SHP77 treated with DMSO at 0.1 percent for 48 hours (cell line): ENCODE measurements around the gene NDOR1.

Experiments used
- DNase-seq: peaks from one replicate; lab custom pipeline; 2025; lab: John Stamatoyannopoulos, UW

The NDOR1 gene

DNA sequence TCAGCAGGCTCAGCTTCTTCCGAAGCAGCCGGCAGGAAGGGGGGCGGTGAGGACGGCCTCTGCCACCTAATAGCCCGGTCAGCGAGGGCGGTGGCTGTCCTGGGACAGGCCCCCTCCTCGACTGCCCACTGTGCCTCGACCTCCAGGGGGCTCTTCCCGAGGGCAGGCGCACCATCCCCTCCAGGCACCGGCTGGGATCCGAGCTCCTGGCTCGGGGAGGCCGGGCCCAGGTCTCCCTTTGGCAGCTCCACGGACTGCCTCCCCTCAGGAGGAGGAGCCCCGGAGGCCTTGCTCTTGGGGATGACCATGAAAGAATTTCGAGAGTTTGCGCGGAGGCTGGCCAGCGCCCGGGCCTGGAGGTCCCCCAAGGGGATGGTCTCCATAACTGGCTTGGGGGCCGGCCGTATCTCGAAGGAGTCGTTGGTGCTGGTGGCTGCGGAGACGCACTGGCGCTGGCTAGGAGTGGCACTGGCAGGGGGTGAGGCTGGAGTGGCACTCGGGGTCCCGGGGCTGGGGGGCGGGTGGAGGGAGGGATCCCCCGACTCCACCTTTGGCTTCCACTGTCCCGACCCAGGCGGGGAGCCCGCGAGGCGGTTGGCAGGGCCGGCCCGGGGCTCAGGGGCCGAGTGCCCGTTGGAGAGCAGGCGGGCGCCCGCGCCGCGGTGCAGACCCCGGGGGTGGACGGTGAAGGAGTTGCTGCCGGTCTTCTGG lies 5.9 kb upstream of the NDOR1 start:
- DNase-seq, result no peak

DNA sequence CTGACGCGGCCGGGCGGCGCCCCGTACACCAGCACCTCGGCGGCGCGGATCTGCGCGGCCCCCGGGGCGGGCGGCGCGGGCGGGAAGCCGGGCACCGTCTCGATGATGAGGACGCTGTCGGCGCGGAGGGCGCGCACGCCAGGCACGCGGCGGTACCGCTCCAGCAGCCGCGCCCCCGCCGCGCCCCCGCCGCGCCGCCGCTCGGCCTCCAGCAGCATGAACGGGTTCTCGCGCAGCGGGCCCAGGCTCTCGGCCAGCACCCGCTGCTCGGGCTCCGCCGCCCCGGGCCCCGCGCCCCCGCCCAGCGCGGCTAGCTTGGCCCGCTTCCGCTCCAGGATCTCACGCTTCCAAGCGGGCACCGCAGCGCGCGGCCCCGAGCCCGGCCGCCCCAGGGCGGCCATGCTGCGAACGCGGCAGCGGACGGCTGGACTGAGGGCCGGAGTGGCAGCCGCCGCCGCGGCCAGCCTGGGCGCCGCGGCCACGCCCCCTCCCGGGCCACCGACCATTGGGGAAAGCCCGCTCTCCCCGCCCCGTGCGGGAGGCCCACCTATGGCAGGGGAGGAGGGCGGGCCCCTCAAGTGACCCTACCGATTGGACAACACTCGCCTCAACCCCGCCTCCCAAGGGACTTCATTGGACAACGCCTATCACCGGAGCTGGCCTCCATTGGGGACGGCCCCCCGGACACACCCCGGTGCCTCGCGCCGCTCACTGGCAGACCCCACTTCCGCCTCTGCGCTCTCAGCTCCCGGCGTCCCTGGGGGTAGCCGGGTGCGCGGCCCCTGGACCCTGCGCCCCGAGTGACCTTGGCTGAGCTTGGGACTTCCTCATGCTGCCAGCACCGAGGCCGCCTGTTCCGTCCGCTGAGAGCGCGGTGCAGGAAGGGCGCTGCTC lies 4.9 kb upstream of the NDOR1 start, which contains the start of gene TPRN:
Gene TPRN (minus strand): TSS at position 431 of the 894 bp plus-strand sequence. CDS start 30 bp downstream, at position 401.
- peak; percentile 95 for DNase-seq

DNA sequence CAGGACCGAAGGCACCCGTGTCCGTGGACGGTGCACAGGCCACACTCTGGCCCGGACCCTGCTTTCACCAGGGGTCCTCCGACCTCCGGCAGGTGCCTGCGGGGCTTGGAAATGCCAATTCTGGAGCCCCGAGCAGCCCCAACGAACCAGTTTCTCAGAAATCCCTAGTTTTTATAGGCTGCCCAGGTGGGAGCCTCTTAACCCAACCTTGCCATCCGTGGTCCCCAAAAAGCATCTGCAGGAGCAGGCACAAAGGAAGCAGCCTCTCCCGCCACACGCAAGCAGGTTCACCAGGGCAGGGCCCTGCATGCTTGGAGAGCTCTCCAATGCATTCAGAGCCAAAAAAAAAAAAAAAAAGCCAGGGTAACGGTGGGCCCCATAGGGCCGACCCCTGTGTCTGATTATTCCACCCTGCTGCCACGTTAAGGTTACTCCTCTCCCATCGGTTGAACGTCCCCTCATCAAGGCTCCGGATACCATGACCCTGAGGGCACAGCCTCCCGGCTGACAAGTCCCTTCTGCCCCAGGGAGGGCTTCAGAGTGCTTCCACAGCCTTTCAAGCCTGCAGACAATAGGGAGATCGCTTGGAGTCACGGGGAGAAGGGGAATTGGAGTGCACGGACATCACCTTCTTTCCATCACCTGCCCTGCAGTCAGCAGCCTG lies 4.2 kb upstream of the NDOR1 start:
- DNase-seq, result no peak

DNA sequence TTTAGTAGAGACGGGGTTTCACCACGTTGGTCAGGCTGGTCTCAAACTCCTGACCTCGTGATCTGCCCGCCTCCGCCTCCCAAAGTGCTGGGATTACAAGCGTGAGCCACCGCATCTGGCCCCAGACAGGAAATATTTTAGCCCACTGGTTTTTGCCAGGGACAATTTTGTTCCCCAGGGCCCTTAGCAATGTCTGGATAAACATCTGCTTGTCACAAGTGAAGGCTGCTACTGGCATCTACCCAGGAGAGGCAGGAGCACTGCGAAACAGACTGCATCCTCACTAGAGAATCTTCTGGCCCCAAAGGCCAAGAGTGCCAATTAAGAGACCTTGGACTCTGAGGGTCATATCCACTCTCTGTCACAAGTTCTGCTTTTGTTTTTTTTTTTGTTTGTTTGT lies 2.5 kb upstream of the NDOR1 start:
- no peak for DNase-seq

DNA sequence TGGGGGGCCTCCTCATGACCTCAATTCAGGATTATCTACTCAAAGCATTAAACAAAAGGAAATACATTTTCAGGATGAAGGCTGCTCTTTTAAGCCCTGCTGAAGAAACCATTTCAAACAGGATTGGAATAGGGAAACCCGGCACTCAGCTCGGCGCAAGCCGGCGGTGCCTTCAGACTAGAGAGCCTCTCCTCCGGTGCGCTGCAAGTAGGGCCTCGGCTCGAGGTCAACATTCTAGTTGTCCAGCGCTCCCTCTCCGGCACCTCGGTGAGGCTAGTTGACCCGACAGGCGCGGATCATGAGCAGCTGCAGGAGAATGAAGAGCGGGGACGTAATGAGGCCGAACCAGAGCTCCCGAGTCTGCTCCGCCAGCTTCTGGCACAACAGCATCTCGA lies 772 bp upstream of the NDOR1 start:
- no peak for DNase-seq

DNA sequence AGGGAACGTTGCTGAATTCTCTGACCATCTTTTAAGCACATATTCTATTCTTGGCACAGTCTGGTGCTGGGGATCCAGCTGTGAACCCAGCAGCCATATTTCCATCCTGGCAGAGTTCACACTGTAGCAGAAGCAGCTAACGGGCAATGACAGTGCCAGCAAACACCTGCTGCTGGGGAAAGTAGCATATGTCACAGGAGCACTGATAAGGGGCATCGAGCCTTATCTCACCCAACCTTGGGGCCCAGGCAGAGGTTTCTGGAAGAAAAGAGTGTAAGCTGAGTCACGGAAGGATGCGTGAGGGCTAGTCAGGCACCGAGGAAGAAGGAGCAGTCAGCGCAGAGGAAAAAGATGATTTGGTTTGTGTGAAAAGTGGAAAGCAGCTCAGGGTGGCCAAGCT lies 1.1 kb downstream of the NDOR1 start:
- no peak for DNase-seq

DNA sequence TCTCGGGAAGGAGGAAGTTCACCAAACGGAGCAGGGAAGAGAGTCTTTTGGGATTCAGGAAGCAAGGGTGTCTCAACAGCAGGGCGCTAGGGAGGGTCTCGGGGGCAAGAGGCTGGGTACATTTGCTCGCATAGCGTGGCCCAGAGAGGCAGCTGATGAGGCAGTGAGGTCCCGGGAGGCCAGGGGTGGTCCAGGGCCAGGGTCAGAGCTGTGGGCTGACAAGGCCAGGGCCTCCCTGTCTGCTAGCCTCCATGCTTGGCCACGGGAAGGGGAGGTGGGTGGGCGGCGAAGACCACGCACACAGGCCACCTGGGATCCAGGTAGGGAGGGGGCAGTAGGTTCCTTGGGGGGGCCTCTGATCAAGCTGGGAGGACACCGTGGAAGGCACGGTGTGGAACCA lies 6.0 kb downstream of the NDOR1 start:
- no peak for DNase-seq

DNA sequence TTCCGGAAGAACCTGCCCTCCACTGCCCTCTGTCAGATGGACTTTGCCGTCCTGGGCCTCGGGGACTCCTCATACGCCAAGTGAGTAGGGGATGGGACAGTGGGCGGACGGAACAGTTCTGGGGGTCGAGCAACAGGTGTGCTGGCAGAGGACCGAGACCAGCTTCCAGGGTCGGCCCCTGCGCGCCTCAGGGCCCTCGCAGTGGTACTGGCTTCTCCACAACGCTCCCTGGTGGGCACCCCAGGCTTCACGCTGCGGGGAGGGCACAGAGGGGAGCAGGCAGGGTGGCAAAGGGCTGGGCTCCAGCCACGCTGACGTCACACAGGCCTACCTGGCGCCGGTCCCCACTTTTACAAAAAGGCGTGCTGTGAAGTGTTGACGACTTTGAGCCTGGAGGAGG lies 7.0 kb downstream of the NDOR1 start:
- no peak for DNase-seq

DNA sequence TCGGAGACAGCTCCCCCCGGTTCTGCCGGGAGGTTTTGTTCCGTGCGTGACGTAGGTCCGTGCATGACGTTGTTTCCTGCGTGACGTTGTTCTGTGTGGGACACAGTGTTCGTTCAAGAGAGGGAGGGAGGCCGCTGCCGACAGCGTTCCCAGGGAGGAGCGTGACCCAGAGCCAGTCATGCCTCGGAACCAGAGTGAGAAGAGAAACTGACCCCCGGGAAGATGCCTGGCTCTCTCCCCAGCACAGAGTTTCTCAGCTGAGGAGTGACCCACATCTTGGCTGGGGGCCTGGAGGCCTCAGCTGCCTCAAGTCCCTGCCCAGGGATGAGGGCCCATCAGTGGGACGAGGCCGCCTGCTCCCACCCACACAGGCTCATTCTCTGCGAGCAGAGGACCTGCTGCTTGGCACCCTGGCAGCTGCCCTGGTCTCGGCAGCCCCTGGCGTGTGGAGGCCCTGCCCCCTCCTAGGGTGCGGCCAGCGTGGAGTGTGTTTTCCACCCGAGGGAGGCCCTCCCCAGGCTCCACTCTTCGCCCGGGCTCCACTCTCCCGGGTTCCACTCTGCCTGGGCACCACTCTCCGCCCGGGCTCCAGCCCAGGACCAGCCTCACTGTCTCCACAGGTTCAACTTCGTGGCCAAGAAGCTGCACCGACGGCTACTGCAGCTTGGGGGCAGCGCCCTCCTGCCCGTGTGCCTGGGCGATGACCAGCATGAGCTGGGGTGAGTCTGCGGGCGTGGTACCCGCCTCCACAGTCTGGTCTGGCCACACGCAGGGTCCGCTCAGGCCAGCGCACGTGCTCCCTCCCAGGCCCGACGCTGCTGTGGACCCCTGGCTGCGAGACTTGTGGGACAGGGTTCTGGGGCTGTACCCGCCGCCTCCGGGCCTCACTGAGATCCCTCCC lies 7.9 kb downstream of the NDOR1 start:
- no peak for DNase-seq

DNA sequence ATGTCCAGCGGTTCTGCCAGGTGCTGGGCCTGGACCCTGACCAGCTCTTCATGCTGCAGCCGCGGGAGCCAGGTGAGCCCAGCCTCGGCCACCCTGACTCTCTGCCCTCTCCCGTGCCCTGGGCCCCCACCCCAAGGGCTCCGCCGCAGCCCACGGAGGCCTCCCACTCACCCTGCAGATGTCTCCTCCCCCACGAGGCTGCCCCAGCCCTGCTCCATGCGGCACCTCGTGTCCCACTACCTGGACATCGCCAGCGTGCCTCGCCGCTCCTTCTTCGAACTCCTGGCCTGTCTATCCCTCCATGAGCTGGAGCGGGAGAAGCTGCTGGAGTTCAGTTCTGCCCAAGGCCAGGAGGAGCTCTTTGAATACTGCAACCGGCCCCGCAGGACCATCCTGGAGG lies 9.1 kb downstream of the NDOR1 start:
- DNase-seq, result no peak

DNA sequence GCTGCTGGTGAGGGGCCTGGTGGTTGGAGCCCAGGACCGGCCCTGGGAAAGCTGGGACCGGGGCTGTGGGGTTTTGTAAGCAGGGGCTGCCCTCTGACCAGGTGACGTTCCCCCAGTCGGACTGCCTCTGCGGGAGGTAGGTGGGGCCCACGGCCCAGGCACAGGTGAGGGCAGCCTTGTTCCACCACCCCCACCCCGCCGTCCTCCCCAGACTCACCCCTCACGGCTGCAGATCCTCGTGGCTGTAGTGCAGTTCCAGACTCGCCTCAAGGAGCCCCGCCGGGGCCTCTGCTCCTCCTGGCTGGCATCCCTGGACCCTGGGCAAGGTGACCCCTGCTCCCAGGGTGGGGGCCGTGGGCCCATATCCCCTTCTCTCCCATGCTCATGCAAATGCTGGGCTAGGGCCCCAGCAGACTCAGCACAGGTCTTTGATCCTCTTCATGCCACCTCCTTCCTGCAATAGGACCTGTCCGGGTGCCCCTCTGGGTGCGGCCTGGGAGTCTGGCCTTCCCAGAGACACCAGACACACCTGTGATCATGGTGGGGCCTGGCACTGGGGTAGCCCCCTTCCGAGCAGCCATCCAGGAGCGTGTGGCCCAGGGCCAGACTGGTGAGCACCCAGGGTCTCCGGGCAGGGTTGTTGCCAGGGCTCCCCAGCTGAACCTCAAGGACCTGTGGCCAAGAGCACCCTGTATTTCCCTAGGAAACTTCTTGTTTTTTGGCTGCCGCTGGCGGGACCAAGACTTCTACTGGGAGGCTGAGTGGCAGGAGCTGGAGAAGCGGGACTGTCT lies 9.9 kb downstream of the NDOR1 start:
- no peak for DNase-seq

DNA sequence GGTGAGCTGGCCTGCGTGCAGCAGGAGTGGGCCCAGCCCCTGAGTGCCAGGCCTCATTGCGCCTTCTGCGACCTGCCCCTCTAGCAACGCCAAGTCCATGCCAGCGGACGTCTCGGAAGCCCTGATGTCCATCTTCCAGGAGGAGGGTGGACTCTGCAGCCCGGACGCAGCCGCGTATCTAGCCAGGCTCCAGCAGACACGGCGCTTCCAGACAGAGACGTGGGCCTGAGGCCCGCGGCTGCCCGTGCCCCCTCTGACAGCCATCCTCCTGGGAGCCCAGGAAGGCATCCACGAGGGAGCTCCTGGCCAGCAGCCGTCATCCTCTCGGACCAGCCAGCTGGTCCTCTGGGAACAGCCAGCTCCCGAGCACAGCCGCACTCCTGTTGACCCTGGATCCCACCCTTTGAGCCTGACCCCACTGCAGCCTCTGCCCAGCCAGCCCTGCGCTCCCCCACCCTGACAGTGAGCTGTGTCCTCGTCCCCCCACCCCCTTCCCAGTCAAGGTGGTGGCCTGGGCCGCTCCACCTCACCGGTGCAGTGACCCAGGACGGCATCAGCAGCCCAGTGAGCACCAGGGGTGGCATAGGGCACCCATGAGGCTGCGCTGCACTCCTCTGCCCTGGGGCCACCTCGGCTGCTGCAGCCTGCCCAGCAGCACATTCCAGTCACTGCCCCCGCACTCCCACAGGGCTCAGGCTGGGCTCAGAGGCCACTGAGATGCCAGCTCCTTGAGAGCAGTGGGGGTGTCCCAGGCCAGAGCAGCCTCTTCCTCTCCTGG lies 10.9 kb downstream of the NDOR1 start:
- DNase-seq, result no peak

DNA sequence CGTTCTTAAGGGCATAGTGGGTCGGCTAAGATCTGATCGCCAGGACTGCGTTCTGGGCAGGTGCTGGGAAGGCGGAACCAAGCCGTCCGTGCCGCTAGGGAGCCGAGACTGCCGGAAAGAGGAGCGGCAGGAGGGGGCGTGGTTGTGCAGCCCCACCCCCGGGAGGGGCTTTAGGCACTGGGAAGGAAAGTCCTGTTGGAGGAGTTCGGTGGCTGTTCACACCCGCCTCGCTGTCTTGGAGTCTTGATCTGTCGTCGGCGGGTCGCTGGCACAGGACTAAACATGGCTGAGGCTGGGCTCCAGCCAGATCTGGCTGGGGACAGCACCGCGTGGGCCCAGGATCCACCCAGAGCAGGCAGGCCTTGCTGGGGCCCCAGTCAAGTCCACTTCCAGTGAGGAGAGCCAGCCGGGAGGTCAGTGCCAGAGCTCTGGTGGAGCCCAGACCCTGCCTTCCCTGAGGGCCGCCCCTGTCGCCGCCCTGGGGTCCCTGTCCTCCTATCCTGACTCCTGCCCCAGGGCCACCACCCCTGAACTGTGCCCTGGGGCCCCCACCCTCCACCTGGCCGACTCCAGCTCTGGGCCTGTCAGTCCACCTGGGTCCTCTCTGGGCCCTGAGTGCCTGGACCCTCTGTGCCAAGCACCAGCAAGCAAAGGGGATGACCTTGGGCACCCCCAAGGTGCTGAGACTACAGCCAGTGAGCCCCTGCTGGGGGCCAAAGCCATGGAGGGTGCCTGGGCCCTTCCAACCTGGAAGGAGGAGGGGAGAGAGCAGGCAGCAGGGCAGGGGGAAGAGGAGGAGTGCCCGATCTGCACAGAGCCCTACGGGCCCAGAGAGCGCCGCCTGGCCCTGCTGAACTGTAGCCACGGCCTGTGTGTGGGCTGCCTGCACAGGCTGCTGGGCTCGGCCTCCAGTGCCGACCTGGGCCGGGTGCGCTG lies 12.0 kb downstream of the NDOR1 start:
- no peak for DNase-seq

DNA sequence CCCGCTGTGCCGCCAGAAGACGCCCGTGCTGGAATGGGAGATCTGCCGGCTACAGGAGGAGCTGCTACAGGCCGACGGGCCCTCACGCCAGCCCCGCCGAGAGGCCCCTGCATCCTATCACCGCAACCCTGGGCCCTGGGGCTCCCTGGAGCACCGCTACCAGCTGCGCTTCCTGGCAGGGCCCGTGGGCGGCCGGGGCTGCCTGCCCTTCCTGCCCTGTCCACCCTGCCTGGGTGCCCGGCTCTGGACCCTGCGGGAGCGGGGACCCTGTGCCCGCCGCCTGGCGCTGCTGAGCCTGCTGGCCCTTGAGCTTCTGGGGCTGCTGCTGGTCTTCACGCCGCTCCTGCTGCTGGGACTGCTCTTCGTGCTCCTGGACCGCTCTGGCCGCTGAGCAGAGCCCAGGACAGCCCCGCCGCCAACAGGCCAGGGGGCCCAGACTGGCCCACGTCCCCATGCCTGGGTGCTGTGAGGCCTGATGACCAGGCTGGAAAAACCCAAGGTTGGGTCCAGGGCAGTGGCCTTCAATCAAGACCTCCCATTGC lies 12.8 kb downstream of the NDOR1 start:
- no peak for DNase-seq

DNA sequence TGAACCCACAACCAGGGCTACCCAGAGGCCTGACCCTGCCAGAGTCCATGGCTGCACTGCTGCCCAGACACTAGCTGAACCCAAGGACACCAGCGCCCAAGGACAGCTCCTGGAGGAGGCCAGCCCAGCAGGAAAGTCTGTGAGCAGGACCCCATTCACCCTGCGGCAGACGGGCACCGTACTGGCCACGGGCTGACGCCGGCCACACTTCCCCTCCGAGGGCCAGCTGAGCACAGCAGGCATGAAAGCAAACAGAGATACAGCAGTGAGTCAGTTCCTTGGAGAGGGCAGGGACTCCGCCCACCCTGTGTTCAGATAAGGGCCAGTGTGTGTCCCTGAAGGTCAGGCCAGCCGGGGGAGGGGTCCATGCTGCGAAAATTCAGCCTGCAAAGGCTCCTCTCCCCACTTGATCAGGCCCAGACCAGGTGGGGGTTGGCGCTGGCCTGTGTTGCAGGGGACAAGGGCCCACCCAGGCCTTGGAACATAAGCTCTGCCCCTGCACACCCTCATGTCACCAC lies 13.3 kb downstream of the NDOR1 start:
- no peak for DNase-seq

DNA sequence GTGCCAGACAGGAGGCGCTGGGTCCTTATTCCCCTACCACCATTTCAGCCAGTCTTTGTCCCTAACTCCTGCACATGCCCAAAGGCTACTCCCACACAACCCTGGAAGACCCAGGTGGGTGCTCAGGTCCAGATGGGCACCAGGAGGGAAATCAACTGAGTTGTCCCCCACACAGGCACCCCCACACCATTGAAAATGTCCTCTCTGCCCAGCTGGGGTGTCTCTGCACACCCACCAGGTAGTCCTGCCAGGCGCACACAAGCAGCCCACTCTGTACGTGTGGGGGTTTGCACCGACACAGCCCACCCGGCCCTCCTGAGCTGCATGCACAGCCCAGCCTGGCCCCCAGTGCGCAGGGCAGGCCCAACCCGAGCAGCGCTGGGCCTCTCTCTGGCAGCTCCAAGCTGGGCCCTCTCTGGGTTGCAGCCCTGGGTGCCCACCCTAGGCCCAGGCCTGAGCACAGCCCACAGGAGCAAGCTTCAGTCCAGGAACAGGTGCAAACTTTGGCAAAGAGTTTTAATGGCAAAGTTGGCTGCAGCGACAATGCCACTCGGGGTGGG lies 14.3 kb downstream of the NDOR1 start:
- no peak for DNase-seq

DNA sequence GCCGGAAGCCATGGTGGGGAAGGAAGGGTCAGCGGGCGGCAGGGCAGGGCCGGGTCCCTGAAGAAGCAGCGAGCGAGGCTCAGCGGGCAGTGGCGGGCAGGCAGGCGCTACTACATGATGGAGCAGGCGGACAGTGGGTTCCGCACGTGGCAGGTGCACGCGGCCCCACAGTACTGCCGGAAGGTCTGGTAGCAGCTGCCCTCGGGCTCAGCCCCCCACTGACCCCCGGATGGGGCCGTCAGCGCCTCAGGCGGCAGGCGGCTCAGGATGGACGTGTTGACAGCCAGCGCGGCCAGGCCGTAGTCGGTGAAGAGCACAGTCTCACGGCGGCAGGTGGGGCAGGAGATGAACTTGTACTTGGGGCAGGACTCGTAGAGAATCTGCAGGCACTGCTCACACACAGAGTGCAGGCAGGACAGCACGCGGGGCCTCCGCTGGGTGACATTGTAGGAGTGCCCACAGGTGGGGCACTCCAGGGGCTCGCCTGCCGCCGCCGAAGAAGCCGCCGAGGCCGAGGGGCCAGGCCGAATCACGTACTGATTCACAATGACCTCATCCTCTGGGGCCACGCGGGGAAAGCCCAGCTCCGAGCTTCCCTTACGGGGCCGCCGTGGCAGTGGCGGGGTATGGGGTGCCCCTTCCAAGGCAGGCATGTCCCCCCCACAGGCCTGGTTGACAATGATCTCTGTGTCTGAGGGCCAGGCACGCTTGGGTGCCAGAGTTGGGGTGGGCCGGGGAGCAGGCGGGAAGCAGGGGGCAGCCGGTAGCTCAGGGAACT lies 15.0 kb downstream of the NDOR1 start:
- no peak for DNase-seq
